HPDE6-E6E7 (cell line): ENCODE measurements around the gene ALCAM.
"Not testable (repeated sequence)": the region's sequence is repeated elsewhere in the genome, so short reads cannot be mapped to it uniquely, and the experiment has no call there.

Experiments
- DNase-seq: peaks from one replicate; pipeline ENCODE4 v3.0.0; 2011; ENCODE audit warnings: missing footprints; ENCODE audit errors: extremely low spot score

ALCAM gene

GRCh38 chr3:105388176-105388575, 21.5 kb downstream of the ALCAM start:
- DNase-seq: no peak

GRCh38 chr3:105389759-105390158, 23.1 kb downstream of the ALCAM start:
- not testable (repeated sequence) for DNase-seq

GRCh38 chr3:105392598-105392997, 25.9 kb downstream of the ALCAM start:
- DNase-seq: not testable (repeated sequence)

- DNase-seq: peak; percentile 41
Observed at GRCh38 chr3:105394177-105394576, 27.5 kb downstream of the ALCAM start.

- DNase-seq: no peak
Observed at GRCh38 chr3:105397974-105398373, 31.3 kb downstream of the ALCAM start.

- no peak for DNase-seq
Observed at GRCh38 chr3:105398437-105398836, 31.7 kb downstream of the ALCAM start.

GRCh38 chr3:105399062-105399461, 32.4 kb downstream of the ALCAM start:
- DNase-seq: no peak

GRCh38 chr3:105399611-105400010, 32.9 kb downstream of the ALCAM start:
- DNase-seq: no peak

GRCh38 chr3:105401254-105401653, 34.5 kb downstream of the ALCAM start:
- DNase-seq: no peak

- peak; percentile 21 for DNase-seq
Observed at GRCh38 chr3:105401691-105402149, 35.0 kb downstream of the ALCAM start.

- peak; percentile 72 for DNase-seq
Observed at GRCh38 chr3:105402287-105402801, 35.6 kb downstream of the ALCAM start.

- not testable (repeated sequence) for DNase-seq
Observed at GRCh38 chr3:105403034-105403433, 36.3 kb downstream of the ALCAM start.

GRCh38 chr3:105406268-105406667, 39.6 kb downstream of the ALCAM start:
- DNase-seq: no peak

GRCh38 chr3:105409364-105409763, 42.7 kb downstream of the ALCAM start:
- DNase-seq: no peak

- no peak for DNase-seq
Observed at GRCh38 chr3:105413343-105413887, 46.7 kb downstream of the ALCAM start.

- DNase-seq: no peak
Observed at GRCh38 chr3:105414841-105415240, 48.1 kb downstream of the ALCAM start.

GRCh38 chr3:105415951-105416350, 49.2 kb downstream of the ALCAM start:
- DNase-seq: no peak

GRCh38 chr3:105417525-105418289, 51.0 kb downstream of the ALCAM start:
- no peak for DNase-seq

GRCh38 chr3:105422645-105423044, 55.9 kb downstream of the ALCAM start:
- DNase-seq: no peak

- no peak for DNase-seq
Observed at GRCh38 chr3:105423397-105423796, 56.7 kb downstream of the ALCAM start.

- no peak for DNase-seq
Observed at GRCh38 chr3:105424412-105425152, 57.9 kb downstream of the ALCAM start.

- DNase-seq: no peak
Observed at GRCh38 chr3:105425153-105425502, 58.4 kb downstream of the ALCAM start.

- DNase-seq: no peak
Observed at GRCh38 chr3:105427332-105427731, 60.6 kb downstream of the ALCAM start.
